Astrocyte (in vitro differentiated cells and primary cell): Measurements from ENCODE around the gene PCSK2. TPM values are rescaled to one million over a fixed set of nuclear protein-coding genes. Genes with fewer than 3 reads are reported as not detected.
A peak's percentile ranks its signal among the peaks of the same experiment; 100 is the strongest.

Experiments used
- DNase-seq: peaks from one replicate; pipeline ENCODE4 v3.0.0-alpha.2; 2010; ENCODE audit warnings: low read depth
- FAIRE-seq: peaks from 2 replicates; lab custom pipeline; 2011; peaks lifted over from hg19 to GRCh38; lab: Jason Lieb, UNC
- H2AFZ ChIP-seq: 2 replicates; pipeline ENCODE4 v1.6.0; 2012; ENCODE audit warnings: low read depth, low read length, inconsistent platforms
- H3K27ac ChIP-seq: 2 replicates; pipeline ENCODE4 v1.5.1; 2011; ENCODE audit warnings: low read depth, low read length, inconsistent platforms
- H3K27me3 ChIP-seq: 2 replicates; pipeline ENCODE4 v1.6.0; 2011; ENCODE audit warnings: low read length, inconsistent platforms; ENCODE audit not compliant: insufficient read depth
- H3K36me3 ChIP-seq: 2 replicates; pipeline ENCODE4 v1.5.1; 2011; ENCODE audit warnings: low read length, inconsistent platforms; ENCODE audit not compliant: insufficient read depth
- H3K4me1 ChIP-seq: 2 replicates; pipeline ENCODE4 v1.5.1; 2011; ENCODE audit warnings: low read length, inconsistent platforms; ENCODE audit not compliant: insufficient read depth
- H3K4me2 ChIP-seq: 2 replicates; pipeline ENCODE4 v1.6.0; 2012; ENCODE audit warnings: low read length, inconsistent platforms
- H3K4me3 ChIP-seq: 2 replicates; pipeline ENCODE4 v1.5.1; 2011; ENCODE audit warnings: low read depth, mild to moderate bottlenecking, low read length, inconsistent platforms; ENCODE audit not compliant: insufficient read depth
- H3K79me2 ChIP-seq: 2 replicates; pipeline ENCODE4 v1.6.0; 2012; ENCODE audit warnings: mild to moderate bottlenecking, low read length, inconsistent platforms; ENCODE audit not compliant: insufficient read depth
- H3K9ac ChIP-seq: 2 replicates; pipeline ENCODE4 v1.6.0; 2012; ENCODE audit warnings: mild to moderate bottlenecking, low read length, inconsistent platforms
- H3K9me3 ChIP-seq: 2 replicates; pipeline ENCODE4 v1.5.1; 2012; ENCODE audit warnings: low read depth, mild to moderate bottlenecking, low read length, inconsistent platforms; ENCODE audit not compliant: insufficient read depth
- H4K20me1 ChIP-seq: 2 replicates; pipeline ENCODE4 v1.6.0; 2012; ENCODE audit warnings: low read length, inconsistent platforms; ENCODE audit not compliant: insufficient read depth
- H3K27ac Mint-ChIP-seq: one replicate; pipeline ENCODE4 v1.8.0; 2021; ENCODE audit warnings: mild to moderate bottlenecking, mixed read lengths; ENCODE audit not compliant: unreplicated experiment
- H3K27me3 Mint-ChIP-seq: one replicate; pipeline ENCODE4 v1.8.0; 2021; ENCODE audit warnings: low read depth, mixed read lengths; ENCODE audit not compliant: unreplicated experiment
- H3K36me3 Mint-ChIP-seq: one replicate; pipeline ENCODE4 v1.8.0; 2021; ENCODE audit warnings: low read depth, mixed read lengths; ENCODE audit not compliant: unreplicated experiment
- H3K4me1 Mint-ChIP-seq: one replicate; pipeline ENCODE4 v1.8.0; 2021; ENCODE audit warnings: low read depth, mixed read lengths; ENCODE audit not compliant: unreplicated experiment
- H3K4me3 Mint-ChIP-seq: one replicate; pipeline ENCODE4 v1.8.0; 2021; ENCODE audit warnings: mild to moderate bottlenecking, moderate library complexity, mixed read lengths; ENCODE audit not compliant: unreplicated experiment
- H3K9me3 Mint-ChIP-seq: one replicate; pipeline ENCODE4 v1.8.0; 2021; ENCODE audit warnings: mild to moderate bottlenecking, mixed read lengths; ENCODE audit not compliant: unreplicated experiment
- CTCF ChIP-seq: IDR thresholded peaks from 2 replicates; pipeline ENCODE4 v1.5.1; 2011; ENCODE audit warnings: low read depth, mild to moderate bottlenecking, inconsistent platforms, low read length, moderate library complexity; ENCODE audit not compliant: insufficient read depth
- EZH2 ChIP-seq: IDR thresholded peaks from 2 replicates; pipeline ENCODE4 v1.6.1; 2012; ENCODE audit warnings: mild to moderate bottlenecking, low read length, inconsistent platforms; ENCODE audit not compliant: insufficient read depth
- total RNA-seq: library from RNA; stranded (reverse); gene quantifications from 2 replicates; pipeline ENCODE4 v1.2.1, GENCODE V29; 2021

The PCSK2 gene
- total RNA-seq, 1 donor from 2014 or later, result not detected

- H3K36me3 ChIP-seq, result no peaks in the 10 kb centered on the region
- no peak overlapping the region for H3K4me2 ChIP-seq
- Mint-ChIP-seq H3K27ac (peak overlapping the region; percentile 13), H3K36me3 (no peaks in the 10 kb centered on the region), H3K9me3 (no peaks in the 10 kb centered on the region), H3K4me3 (no peak overlapping the region), H3K27me3 (peaks cover 19% of the 10 kb centered on the region), H3K4me1 (peaks cover 12% of the 10 kb centered on the region)
- H3K27ac ChIP-seq, result no peak overlapping the region
- H4K20me1 ChIP-seq, result no peaks in the 10 kb centered on the region
- no peak for FAIRE-seq
- peaks cover 7% of the 10 kb centered on the region for H3K27me3 ChIP-seq
- no peak overlapping the region for H3K9ac ChIP-seq
- H3K4me1 ChIP-seq, result peaks cover 7% of the 10 kb centered on the region
- H2AFZ ChIP-seq, result no peak overlapping the region
- peak; percentile 22 for DNase-seq
- H3K79me2 ChIP-seq, result no peaks in the 10 kb centered on the region
- no peaks in the 10 kb centered on the region for H3K9me3 ChIP-seq
- TF ChIP-seq EZH2, result no peak
- TF ChIP-seq CTCF, result no peak
- no peak overlapping the region for H3K4me3 ChIP-seq
Observed at GRCh38 chr20:17499041-17499440, 272.2 kb downstream of the PCSK2 start.

- Histone ChIP-seq H3K27ac (no peak overlapping the region), H3K79me2 (no peaks in the 10 kb centered on the region), H3K4me3 (no peak overlapping the region), H3K9me3 (no peaks in the 10 kb centered on the region), H3K4me2 (no peak overlapping the region), H3K27me3 (peaks cover 7% of the 10 kb centered on the region), H3K9ac (no peak overlapping the region), H2AFZ (no peak overlapping the region), H3K4me1 (peaks cover 9% of the 10 kb centered on the region), H3K36me3 (no peaks in the 10 kb centered on the region), H4K20me1 (no peaks in the 10 kb centered on the region)
- H3K4me3 Mint-ChIP-seq, result no peak overlapping the region
- H3K27ac Mint-ChIP-seq, result no peak overlapping the region
- peaks cover 12% of the 10 kb centered on the region for H3K4me1 Mint-ChIP-seq
- H3K27me3 Mint-ChIP-seq, result peaks cover 15% of the 10 kb centered on the region
- H3K9me3 Mint-ChIP-seq, result no peaks in the 10 kb centered on the region
- TF ChIP-seq EZH2, result no peak
- TF ChIP-seq CTCF, result no peak
- no peak for DNase-seq
- no peaks in the 10 kb centered on the region for H3K36me3 Mint-ChIP-seq
- FAIRE-seq, result no peak
Observed at GRCh38 chr20:17500271-17500670, 273.4 kb downstream of the PCSK2 start.

- H3K4me3 ChIP-seq, result no peak overlapping the region
- no peaks in the 10 kb centered on the region for H3K9me3 Mint-ChIP-seq
- peaks cover 15% of the 10 kb centered on the region for H3K27me3 Mint-ChIP-seq
- no peak for DNase-seq
- H3K36me3 Mint-ChIP-seq, result no peaks in the 10 kb centered on the region
- no peak for FAIRE-seq
- H3K4me2 ChIP-seq, result no peak overlapping the region
- no peak overlapping the region for H2AFZ ChIP-seq
- no peaks in the 10 kb centered on the region for H4K20me1 ChIP-seq
- H3K4me1 ChIP-seq, result peaks cover 14% of the 10 kb centered on the region
- H3K79me2 ChIP-seq, result no peaks in the 10 kb centered on the region
- no peaks in the 10 kb centered on the region for H3K9me3 ChIP-seq
- no peaks in the 10 kb centered on the region for H3K36me3 ChIP-seq
- no peak overlapping the region for H3K4me3 Mint-ChIP-seq
- H3K9ac ChIP-seq, result no peak overlapping the region
- TF ChIP-seq CTCF, result no peak
- TF ChIP-seq EZH2, result no peak
- H3K27me3 ChIP-seq, result peaks cover 7% of the 10 kb centered on the region
- no peak overlapping the region for H3K27ac ChIP-seq
- H3K4me1 Mint-ChIP-seq, result peaks cover 12% of the 10 kb centered on the region
- H3K27ac Mint-ChIP-seq, result no peak overlapping the region
Observed at GRCh38 chr20:17500826-17501225, 274.0 kb downstream of the PCSK2 start.
